HG03060 (cell line): ENCODE data around the gene RPS6KL1.

Experiments
- ATAC-seq: cut with Tn5 transposase; IDR thresholded peaks from one replicate; pipeline ENCODE4 v1.9.1; 2021; ENCODE audit warnings: low read depth, moderate number of reproducible peaks; ENCODE audit not compliant: unreplicated experiment

The RPS6KL1 gene

GRCh38 chr14:74861734-74862090 lies 61.3 kb downstream of the RPS6KL1 start:
- no peak for ATAC-seq

- no peak for ATAC-seq
These were observed 61.9 kb downstream of the RPS6KL1 start for GRCh38 chr14:74860899-74861733.

GRCh38 chr14:74859757-74860552 lies 63.1 kb downstream of the RPS6KL1 start:
- ATAC-seq = no peak

- no peak for ATAC-seq
These were observed 65.0 kb downstream of the RPS6KL1 start for GRCh38 chr14:74858022-74858421.

DNA sequence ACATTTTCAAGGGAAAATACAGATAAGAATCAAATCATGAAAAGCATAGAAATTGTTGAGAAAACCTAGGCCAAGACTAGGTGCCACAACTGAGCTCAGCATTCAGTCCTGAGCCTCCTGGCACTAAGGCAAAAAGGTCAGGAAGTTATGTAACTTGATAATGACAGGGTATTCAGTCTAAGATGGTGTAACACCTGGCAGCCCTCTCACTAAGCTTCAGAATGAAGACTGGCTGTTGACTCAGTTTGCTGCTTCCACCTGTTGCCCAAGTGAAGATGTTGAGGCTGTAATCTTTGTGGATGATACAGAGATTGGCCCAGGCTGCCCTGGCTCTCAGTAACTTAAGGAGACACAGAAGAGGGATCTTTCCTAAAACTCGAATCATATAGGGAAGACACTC lies 66.7 kb downstream of the RPS6KL1 start:
- ATAC-seq = no peak

DNA sequence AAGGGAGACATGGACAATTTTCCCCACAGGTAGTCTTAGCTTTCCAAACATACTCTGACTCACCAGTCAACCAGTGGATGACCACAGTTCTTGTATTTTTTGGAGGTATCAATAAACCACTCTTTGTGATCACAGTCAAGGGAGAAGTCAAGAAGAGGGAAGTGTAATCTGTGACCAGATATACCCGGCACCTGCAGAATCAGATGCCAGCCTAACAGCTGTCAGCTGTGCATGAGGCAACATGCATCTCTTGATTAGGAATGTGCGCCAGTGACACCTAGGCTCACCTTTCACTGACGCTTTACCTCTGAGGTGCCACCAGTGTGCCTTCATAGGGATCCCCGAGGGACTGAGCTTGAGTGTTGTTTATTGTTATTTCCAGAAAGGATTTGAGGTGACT lies 67.1 kb downstream of the RPS6KL1 start:
- ATAC-seq = no peak

GRCh38 chr14:74855021-74855420 lies 68.0 kb downstream of the RPS6KL1 start:
- ATAC-seq = no peak
